Stimulated activated CD4-positive, alpha-beta T cell treated with anti-CD3 and anti-CD28 coated beads, Interleukin-1b, Interleukin-23, amount 100 ng/mL, for 48 hours (primary cell): ENCODE data around the gene EDN2.

ENCODE experiments used
- DNase-seq: peaks from one replicate; pipeline ENCODE4 v3.0.0-alpha.2; 2020

Gene EDN2

DNA sequence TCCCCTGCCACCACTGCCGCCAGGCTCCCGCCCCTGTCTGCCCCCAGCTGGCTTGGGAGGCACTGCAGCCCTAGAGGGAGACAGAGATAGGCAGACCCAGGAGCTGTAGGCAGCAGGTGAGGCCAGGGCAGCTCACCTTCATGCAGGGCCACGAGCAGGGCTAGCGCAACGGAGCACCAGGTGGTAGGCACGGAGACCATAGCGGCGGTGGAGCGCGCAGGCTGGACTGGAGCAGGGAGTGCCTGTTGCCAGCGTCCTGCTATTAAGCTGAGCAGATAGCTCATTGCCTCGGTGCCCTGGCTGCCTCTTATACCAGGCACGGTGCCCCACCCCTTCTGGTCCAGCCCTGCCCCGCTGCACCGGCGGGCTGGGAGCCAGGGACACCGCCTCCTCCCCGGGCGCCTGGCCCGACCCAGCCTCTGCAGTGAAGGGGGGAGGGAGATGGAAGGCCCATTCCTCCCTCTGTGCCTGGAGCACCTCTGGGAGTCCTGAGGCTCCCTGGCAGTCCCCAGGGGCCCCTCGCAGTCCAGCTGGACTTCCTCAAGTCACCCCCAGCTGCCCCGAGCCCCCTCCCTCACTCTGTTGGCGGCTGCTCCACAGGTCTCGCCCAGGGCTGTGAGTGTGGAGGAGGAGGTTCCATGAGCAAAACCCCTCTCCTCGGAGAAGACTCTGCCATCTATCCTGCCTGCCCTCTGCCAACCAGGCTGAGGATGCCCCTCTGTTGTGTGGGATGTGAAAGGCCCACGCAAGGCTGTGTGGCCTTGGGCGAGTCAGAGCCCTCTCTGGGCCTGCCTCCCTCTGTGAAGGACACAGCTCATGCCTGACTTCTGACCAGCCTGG, at the start of gene EDN2:
TSS of gene EDN2 (minus strand) at position 282 of the 840 bp plus-strand sequence. CDS start at position 200, 82 bp downstream.
- DNase-seq, result no peak

- DNase-seq, result no peak
Observed at GRCh38 chr1:41533731-41534080, 49.2 kb upstream of the EDN2 start.

- peak; percentile 1 for DNase-seq
Observed at GRCh38 chr1:41533016-41533730, 48.7 kb upstream of the EDN2 start.

GRCh38 chr1:41532206-41532975, 47.9 kb upstream of the EDN2 start:
- DNase-seq, result no peak

DNA sequence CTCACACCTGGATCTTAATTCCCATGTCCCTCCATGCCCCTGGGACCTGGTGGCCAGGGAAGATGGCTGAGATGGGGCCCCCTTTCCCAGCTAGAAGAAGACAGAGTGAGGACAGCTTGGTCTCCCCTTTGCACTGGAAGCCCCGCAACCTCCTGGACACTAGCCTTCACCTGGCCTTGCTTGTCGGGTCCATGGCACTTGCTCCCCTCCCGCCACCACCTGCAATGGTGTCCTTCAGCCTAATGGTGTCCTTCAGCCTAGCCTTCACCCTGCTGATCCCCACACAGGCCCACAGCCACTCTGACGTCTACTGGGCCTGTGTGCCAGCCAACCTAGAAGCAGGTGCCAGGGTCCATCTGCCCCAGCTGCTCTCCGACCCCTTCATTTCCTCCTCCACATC, 45.9 kb upstream of the EDN2 start:
- DNase-seq, result peak; percentile 0

DNA sequence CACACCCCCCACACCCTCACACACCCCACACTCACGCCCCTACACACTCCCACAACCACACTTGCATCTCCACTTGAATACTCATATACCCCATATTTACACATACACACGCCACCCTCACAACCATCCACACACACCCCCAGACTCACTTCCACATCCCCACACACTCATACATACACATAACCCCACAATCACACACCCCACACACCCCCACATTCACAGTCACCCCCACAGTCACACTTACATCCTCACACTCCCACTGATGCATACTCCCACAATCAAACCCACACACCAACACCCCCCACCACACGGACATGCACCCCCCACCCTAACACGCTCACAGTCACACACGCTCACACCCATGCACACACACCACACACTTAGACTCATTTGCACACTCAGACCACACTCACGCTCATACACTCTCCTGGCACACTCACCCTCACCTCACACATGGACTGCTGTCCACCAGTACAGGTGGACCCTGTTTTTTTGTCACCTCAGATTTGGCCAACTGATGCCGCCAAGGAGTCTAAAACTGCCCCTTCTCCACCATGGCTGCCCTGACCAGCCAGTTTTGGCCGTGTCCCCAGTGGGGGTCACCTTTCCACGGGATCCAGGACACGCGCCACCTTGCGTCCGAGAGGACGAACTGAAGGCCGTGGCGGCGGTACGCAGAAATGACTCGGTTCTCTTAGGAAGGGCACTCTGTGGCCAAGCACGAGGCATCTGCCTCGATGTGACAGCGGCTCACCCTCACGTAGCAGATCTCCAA, 45.3 kb upstream of the EDN2 start:
- DNase-seq, result peak; percentile 1

GRCh38 chr1:41528726-41529605, 44.5 kb upstream of the EDN2 start:
- peak; percentile 0 for DNase-seq

DNA sequence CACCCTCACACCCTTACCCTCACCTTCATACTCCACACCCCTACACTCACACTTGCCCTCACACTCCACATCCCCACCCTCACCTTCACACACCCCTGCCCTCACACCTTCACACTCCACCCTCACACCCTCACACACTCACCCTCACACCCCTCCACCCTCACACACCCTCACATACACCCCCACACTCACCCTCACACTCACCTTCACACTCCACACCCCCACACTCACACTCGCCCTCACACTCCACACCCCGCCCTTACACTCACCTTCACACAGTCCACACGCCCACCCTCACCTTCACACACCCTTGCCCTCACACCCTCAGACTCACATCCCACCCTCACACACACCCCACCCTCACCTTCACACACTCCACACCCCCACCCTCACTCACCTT, 43.6 kb upstream of the EDN2 start:
- DNase-seq, result no peak

- no peak for DNase-seq
Observed at GRCh38 chr1:41526956-41527561, 42.6 kb upstream of the EDN2 start.

GRCh38 chr1:41525891-41526587, 41.6 kb upstream of the EDN2 start:
- no peak for DNase-seq

DNA sequence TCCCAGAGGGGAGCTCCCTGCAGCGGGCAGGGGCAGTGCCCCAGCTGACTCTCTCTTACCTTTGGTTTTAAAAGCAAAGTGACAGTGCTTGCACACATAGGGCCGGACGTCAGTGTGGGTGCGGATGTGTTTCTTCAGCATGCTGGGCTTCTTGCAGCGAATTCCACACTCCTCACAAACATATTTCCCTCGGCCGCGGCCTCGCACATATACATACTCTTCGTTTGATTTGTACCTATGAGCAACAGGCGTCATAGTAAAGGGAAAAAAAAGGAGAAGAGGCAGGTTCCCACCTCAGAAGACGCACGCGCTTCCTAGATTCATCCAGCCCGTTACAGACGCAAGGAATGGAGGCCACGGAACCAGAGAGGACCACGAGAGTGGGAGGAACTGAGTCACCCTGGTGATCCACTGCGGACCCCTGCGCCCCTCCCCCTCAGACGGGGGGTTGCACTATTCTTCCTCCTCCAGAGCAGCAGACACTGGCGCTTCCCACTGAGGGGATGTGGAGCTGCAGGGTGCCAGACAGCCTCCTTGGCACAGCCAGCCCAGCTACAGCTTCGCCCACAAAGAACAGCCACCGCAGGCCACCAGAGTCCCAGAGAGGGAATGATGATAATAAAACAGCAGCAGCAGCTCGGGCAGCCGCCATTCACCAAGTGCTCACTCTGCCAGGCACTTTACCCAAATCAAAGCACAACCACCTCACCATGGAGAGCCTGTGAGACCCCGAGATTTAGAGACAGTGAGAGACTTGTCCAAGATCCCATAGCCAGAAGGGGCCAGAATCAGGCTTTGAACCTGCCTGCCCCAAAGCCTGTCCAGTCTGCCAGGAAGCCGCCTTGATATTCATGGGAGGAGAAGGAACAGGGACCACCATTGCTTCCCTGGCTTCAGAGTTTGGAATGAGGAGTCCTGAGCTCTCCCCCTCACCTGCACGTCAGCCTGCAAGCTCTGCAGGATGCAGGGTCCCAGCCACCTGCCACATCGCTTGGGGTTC, 40.5 kb upstream of the EDN2 start:
- DNase-seq, result no peak

GRCh38 chr1:41523949-41524675, 39.6 kb upstream of the EDN2 start:
- no peak for DNase-seq

- no peak for DNase-seq
Observed at GRCh38 chr1:41523071-41523470, 38.6 kb upstream of the EDN2 start.

- no peak for DNase-seq
Observed at GRCh38 chr1:41521766-41522165, 37.3 kb upstream of the EDN2 start.

GRCh38 chr1:41520951-41521752, 36.7 kb upstream of the EDN2 start:
- DNase-seq, result no peak

- DNase-seq, result no peak
Observed at GRCh38 chr1:41519667-41520066, 35.2 kb upstream of the EDN2 start.

- no peak for DNase-seq
Observed at GRCh38 chr1:41518471-41518870, 34.0 kb upstream of the EDN2 start.

DNA sequence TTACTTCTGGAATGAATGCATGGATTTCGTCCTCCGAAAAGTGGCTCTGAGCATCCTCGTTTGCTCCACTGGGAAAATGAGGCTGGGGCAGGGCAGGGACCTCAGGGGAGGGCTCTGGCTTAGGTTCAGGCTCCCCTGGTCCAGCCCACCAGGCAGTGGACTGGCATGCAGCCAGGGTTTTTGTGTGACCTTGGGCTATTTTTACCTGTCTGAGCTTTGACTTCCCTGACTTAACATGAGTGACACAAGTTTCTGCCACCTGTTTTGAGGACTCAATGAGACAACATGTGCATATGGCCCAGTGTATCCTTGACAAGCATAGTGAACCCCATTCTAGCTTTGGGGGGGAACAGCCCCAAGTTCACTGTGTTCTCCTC, 32.6 kb upstream of the EDN2 start:
- no peak for DNase-seq
